ENCODE measurements around the gene OR2V1.
"Not testable (repeated sequence)": the region's sequence is repeated elsewhere in the genome, so short reads cannot be mapped to it uniquely, and the experiment has no call there.

The OR2V1 gene

GRCh38 chr5:181161534-181162175 is 30.7 kb upstream of the OR2V1 start:
- H3K4me3 ChIP-seq = no peak overlapping the region
- H3K9me3 ChIP-seq = no peaks in the 10 kb centered on the region
- no peak for TF ChIP-seq CTCF (IDR thresholded peaks at IDR 0.05)
- H3K4me1 ChIP-seq = peaks cover 0 to 8% (median 0%) of the 10 kb centered on the region in 4 donors
- intact Hi-C loops (cut with DNase I; ENCODE audit: low total_unique reads) = no loop called here
- H3K27ac ChIP-seq = no peak overlapping the region
- DNase-seq = no peak
- peaks cover 0 to 40% of the 10 kb centered on the region in 2 donors for H3K27me3 ChIP-seq
- no peaks in the 10 kb centered on the region for H3K36me3 ChIP-seq

- H3K36me3 ChIP-seq; H3K9me3 ChIP-seq; H3K4me1 ChIP-seq; intact Hi-C loops (cut with DNase I; ENCODE audit: low total_unique reads); DNase-seq; H3K27ac ChIP-seq: not testable (repeated sequence)
- Histone ChIP-seq H3K27me3 (peaks cover 0 to 33% of the 10 kb centered on the region in 2 donors), H3K4me3 (peak overlapping the region; percentile 29 to 35)
These were observed 30.0 kb upstream of the OR2V1 start for GRCh38 chr5:181160755-181161533.

GRCh38 chr5:181160152-181160754 is 29.3 kb upstream of the OR2V1 start:
- no peaks in the 10 kb centered on the region for H3K9me3 ChIP-seq
- DNase-seq = no peak
- intact Hi-C loops (cut with DNase I; ENCODE audit: low total_unique reads) = no loop called here
- H3K36me3 ChIP-seq = no peaks in the 10 kb centered on the region
- TF ChIP-seq CTCF (IDR thresholded peaks at IDR 0.05) = no peak
- peaks cover 0 to 26% of the 10 kb centered on the region in 2 donors for H3K27me3 ChIP-seq
- H3K27ac ChIP-seq = peak overlapping the region; percentile 34 to 45
- H3K4me3 ChIP-seq = peak overlapping the region; percentile 29 to 35
- peaks cover 0 to 8% (median 0%) of the 10 kb centered on the region in 4 donors for H3K4me1 ChIP-seq

- Histone ChIP-seq H3K27ac (peak overlapping the region in 1 of 2 donors; percentile 34), H3K4me3 (no peak overlapping the region)
- intact Hi-C loops (cut with DNase I; ENCODE audit: low total_unique reads) = loop anchor here (10.0 kb wide), 1 partner anchor 375 kb away; no protein-coding TSS in a partner anchor
These were observed 28.6 kb upstream of the OR2V1 start for GRCh38 chr5:181159286-181160151.

GRCh38 chr5:181158869-181159268 is 27.9 kb upstream of the OR2V1 start:
- no peak for TF ChIP-seq CTCF (IDR thresholded peaks at IDR 0.05)
- H3K4me1 ChIP-seq = peaks cover 0 to 8% (median 0%) of the 10 kb centered on the region in 4 donors
- no peak overlapping the region for H3K4me3 ChIP-seq
- H3K9me3 ChIP-seq = no peaks in the 10 kb centered on the region
- intact Hi-C loops (cut with DNase I; ENCODE audit: low total_unique reads) = loop anchor here (10.0 kb wide), 1 partner anchor 374 kb away; no protein-coding TSS in a partner anchor
- H3K27ac ChIP-seq = no peak overlapping the region
- H3K27me3 ChIP-seq = peaks cover 0 to 19% of the 10 kb centered on the region in 2 donors
- no peaks in the 10 kb centered on the region for H3K36me3 ChIP-seq
- no peak for DNase-seq

More at GRCh38 chr5:181159286-181160151, 28.6 kb upstream of the OR2V1 start:
- DNase-seq = peak; percentile 87 to 89
- peak; percentile 80 to 81 for TF ChIP-seq CTCF (IDR thresholded peaks at IDR 0.05)
- Histone ChIP-seq H3K36me3 (no peaks in the 10 kb centered on the region), H3K27me3 (peaks cover 0 to 23% of the 10 kb centered on the region in 2 donors), H3K4me1 (peaks cover 0 to 8% (median 0%) of the 10 kb centered on the region in 4 donors), H3K9me3 (no peaks in the 10 kb centered on the region)

Measured in tibial artery (tissue), 4 donors.